Skeletal muscle satellite cell (primary cell): Measurements from ENCODE around the gene AK9.
A peak's percentile ranks its signal among the peaks of the same experiment; 100 is the strongest.

ENCODE experiments used
- H3K27me3 ChIP-seq: 2 replicates; pipeline ENCODE4 v1.7.0; 2013; ENCODE audit warnings: low read length; ENCODE audit not compliant: control insufficient read depth, insufficient read depth
- H3K36me3 ChIP-seq: 2 replicates; pipeline ENCODE4 v1.7.0; 2013; ENCODE audit warnings: mild to moderate bottlenecking, control low read depth, low read length; ENCODE audit not compliant: insufficient read depth
- H3K4me1 ChIP-seq: 2 replicates; pipeline ENCODE4 v1.7.0; 2013; ENCODE audit warnings: low read length; ENCODE audit not compliant: control insufficient read depth, insufficient read depth
- H3K4me2 ChIP-seq: 2 replicates; pipeline ENCODE4 v1.7.0; 2013; ENCODE audit warnings: mild to moderate bottlenecking, low read length
- H3K4me3 ChIP-seq: 2 replicates; pipeline ENCODE4 v1.7.0; 2013; ENCODE audit warnings: low read length
- H3K9ac ChIP-seq: 2 replicates; pipeline ENCODE4 v1.7.0; 2013; ENCODE audit warnings: mild to moderate bottlenecking, low read depth, low read length, moderate library complexity
- H3K9me3 ChIP-seq: replicated peaks from 2 replicates; pipeline ENCODE4 v1.7.0; 2013; ENCODE audit warnings: mild to moderate bottlenecking, control low read depth, low read length

AK9 gene

GRCh38 chr6:109488001-109488400 lies 203.0 kb downstream of the AK9 start:
- no peaks in the 10 kb centered on the region for H3K9me3 ChIP-seq
- H3K27me3 ChIP-seq = peaks cover 6% of the 10 kb centered on the region
- H3K9ac ChIP-seq = no peak overlapping the region
- no peaks in the 10 kb centered on the region for H3K4me1 ChIP-seq
- H3K4me3 ChIP-seq = no peak overlapping the region
- no peak overlapping the region for H3K4me2 ChIP-seq
- H3K36me3 ChIP-seq = no peaks in the 10 kb centered on the region

- Histone ChIP-seq H3K36me3 (peaks cover 10% of the 10 kb centered on the region), H3K4me2 (no peak overlapping the region), H3K9me3 (no peaks in the 10 kb centered on the region), H3K4me3 (no peak overlapping the region), H3K9ac (no peak overlapping the region), H3K4me1 (peaks cover 12% of the 10 kb centered on the region), H3K27me3 (no peaks in the 10 kb centered on the region)
Measured at GRCh38 chr6:109486068-109486467, 204.9 kb downstream of the AK9 start.

- no peak overlapping the region for H3K4me2 ChIP-seq
- no peak overlapping the region for H3K4me3 ChIP-seq
- peaks cover 17% of the 10 kb centered on the region for H3K36me3 ChIP-seq
- no peaks in the 10 kb centered on the region for H3K27me3 ChIP-seq
- peaks cover 17% of the 10 kb centered on the region for H3K4me1 ChIP-seq
- no peak overlapping the region for H3K9ac ChIP-seq
- H3K9me3 ChIP-seq = no peaks in the 10 kb centered on the region
Measured at GRCh38 chr6:109485266-109485935, 205.6 kb downstream of the AK9 start.

- no peak overlapping the region for H3K9ac ChIP-seq
- peak overlapping the region; percentile 90 for H3K4me2 ChIP-seq
- H3K36me3 ChIP-seq = peaks cover 22% of the 10 kb centered on the region
- peak overlapping the region; percentile 74 for H3K4me3 ChIP-seq
- no peaks in the 10 kb centered on the region for H3K27me3 ChIP-seq
- no peaks in the 10 kb centered on the region for H3K9me3 ChIP-seq
- peaks cover 21% of the 10 kb centered on the region for H3K4me1 ChIP-seq
Measured at GRCh38 chr6:109484122-109484521, 206.9 kb downstream of the AK9 start.

GRCh38 chr6:109483735-109484057 lies 207.3 kb downstream of the AK9 start:
- Histone ChIP-seq H3K4me1 (peaks cover 23% of the 10 kb centered on the region), H3K9me3 (no peaks in the 10 kb centered on the region), H3K4me2 (peak overlapping the region; percentile 90), H3K27me3 (no peaks in the 10 kb centered on the region), H3K9ac (peak overlapping the region; percentile 48), H3K36me3 (peaks cover 24% of the 10 kb centered on the region), H3K4me3 (peak overlapping the region; percentile 74)

- H3K4me1 ChIP-seq = peaks cover 25% of the 10 kb centered on the region
- no peaks in the 10 kb centered on the region for H3K27me3 ChIP-seq
- H3K9ac ChIP-seq = peak within 1 kb of the TSS; percentile 92
- no peaks in the 10 kb centered on the region for H3K9me3 ChIP-seq
- peak within 1 kb of the TSS; percentile 99 for H3K4me2 ChIP-seq
- H3K36me3 ChIP-seq = peaks cover 24% of the 10 kb centered on the region
- H3K4me3 ChIP-seq = peak within 1 kb of the TSS; percentile 87
Measured at GRCh38 chr6:109482905-109483734, 207.9 kb downstream of the AK9 start, which contains the start of gene ZBTB24. ZBTB24 (minus strand) TSS chr6:109483219; CDS start chr6:109482026, 1,193 bp downstream.

- peak overlapping the region; percentile 10 for H3K4me3 ChIP-seq
- H3K27me3 ChIP-seq = no peaks in the 10 kb centered on the region
- H3K9ac ChIP-seq = no peak overlapping the region
- H3K9me3 ChIP-seq = no peaks in the 10 kb centered on the region
- H3K36me3 ChIP-seq = peaks cover 31% of the 10 kb centered on the region
- H3K4me2 ChIP-seq = peak overlapping the region; percentile 99
- H3K4me1 ChIP-seq = peaks cover 30% of the 10 kb centered on the region
Measured at GRCh38 chr6:109480993-109481480, 210.0 kb downstream of the AK9 start.

- no peaks in the 10 kb centered on the region for H3K27me3 ChIP-seq
- H3K4me1 ChIP-seq = peaks cover 30% of the 10 kb centered on the region
- H3K36me3 ChIP-seq = peaks cover 46% of the 10 kb centered on the region
- peak overlapping the region; percentile 40 for H3K4me3 ChIP-seq
- H3K9ac ChIP-seq = peak overlapping the region; percentile 29
- no peaks in the 10 kb centered on the region for H3K9me3 ChIP-seq
- H3K4me2 ChIP-seq = peak overlapping the region; percentile 69
Measured at GRCh38 chr6:109478841-109479624, 212.0 kb downstream of the AK9 start.

- H3K4me3 ChIP-seq = no peak overlapping the region
- H3K27me3 ChIP-seq = no peaks in the 10 kb centered on the region
- no peak overlapping the region for H3K9ac ChIP-seq
- H3K36me3 ChIP-seq = peaks cover 51% of the 10 kb centered on the region
- H3K4me2 ChIP-seq = peak overlapping the region; percentile 69
- peaks cover 30% of the 10 kb centered on the region for H3K4me1 ChIP-seq
- H3K9me3 ChIP-seq = no peaks in the 10 kb centered on the region
Measured at GRCh38 chr6:109478222-109478805, 212.7 kb downstream of the AK9 start.

- Histone ChIP-seq H3K9me3 (no peaks in the 10 kb centered on the region), H3K4me3 (no peak overlapping the region), H3K36me3 (peaks cover 57% of the 10 kb centered on the region), H3K4me2 (no peak overlapping the region), H3K27me3 (no peaks in the 10 kb centered on the region), H3K4me1 (peaks cover 30% of the 10 kb centered on the region), H3K9ac (no peak overlapping the region)
Measured at GRCh38 chr6:109477725-109478124, 213.3 kb downstream of the AK9 start.

GRCh38 chr6:109477184-109477583 lies 213.8 kb downstream of the AK9 start:
- Histone ChIP-seq H3K4me1 (peaks cover 28% of the 10 kb centered on the region), H3K4me3 (no peak overlapping the region), H3K27me3 (no peaks in the 10 kb centered on the region), H3K9me3 (no peaks in the 10 kb centered on the region), H3K36me3 (peaks cover 63% of the 10 kb centered on the region), H3K4me2 (no peak overlapping the region), H3K9ac (no peak overlapping the region)
